Activated CD4-positive, CD25-positive, alpha-beta regulatory T cell (primary cell): Measurements from ENCODE around the gene FBXO21.
A peak's percentile ranks its signal among the peaks of the same experiment; 100 is the strongest.
"Not testable (repeated sequence)": the region's sequence is repeated elsewhere in the genome, so short reads cannot be mapped to it uniquely, and the experiment has no call there.

ENCODE experiments used
- DNase-seq, 4 experiments: peaks; one replicate each; lab custom pipeline; 2025; lab: John Stamatoyannopoulos, UW

The FBXO21 gene, protein sequence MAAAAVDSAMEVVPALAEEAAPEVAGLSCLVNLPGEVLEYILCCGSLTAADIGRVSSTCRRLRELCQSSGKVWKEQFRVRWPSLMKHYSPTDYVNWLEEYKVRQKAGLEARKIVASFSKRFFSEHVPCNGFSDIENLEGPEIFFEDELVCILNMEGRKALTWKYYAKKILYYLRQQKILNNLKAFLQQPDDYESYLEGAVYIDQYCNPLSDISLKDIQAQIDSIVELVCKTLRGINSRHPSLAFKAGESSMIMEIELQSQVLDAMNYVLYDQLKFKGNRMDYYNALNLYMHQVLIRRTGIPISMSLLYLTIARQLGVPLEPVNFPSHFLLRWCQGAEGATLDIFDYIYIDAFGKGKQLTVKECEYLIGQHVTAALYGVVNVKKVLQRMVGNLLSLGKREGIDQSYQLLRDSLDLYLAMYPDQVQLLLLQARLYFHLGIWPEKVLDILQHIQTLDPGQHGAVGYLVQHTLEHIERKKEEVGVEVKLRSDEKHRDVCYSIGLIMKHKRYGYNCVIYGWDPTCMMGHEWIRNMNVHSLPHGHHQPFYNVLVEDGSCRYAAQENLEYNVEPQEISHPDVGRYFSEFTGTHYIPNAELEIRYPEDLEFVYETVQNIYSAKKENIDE

DNA sequence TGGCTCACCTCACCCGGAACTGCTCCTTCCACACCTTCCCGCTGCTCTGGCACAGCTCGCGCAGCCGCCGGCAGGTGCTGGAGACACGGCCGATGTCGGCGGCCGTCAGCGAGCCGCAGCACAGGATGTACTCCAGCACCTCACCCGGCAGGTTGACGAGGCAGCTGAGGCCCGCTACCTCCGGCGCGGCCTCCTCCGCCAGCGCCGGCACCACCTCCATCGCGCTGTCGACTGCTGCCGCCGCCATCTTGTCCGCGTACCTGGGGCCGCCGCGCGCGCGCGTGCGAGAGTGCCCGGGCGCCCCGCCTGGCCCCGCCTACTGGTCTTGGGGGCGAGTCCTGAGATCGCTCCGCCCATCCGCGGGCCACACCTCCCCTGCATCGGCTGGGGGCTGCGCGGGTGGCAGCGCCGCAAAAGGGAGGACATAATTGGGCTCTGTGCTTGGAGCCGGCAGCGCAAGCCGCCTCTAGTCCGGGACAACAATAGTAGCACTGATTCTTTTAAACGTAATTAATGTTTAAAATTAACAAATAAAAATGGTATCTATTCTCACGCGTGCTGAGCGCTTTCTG lies at the start of gene FBXO21:
Gene FBXO21 (minus strand): TSS at position 261 of the 572 bp plus-strand sequence. CDS start 14 bp downstream, at position 247.
- peak; percentile 86 to 91 (median 90) for DNase-seq

- peak; percentile 28 to 61 (median 43) for DNase-seq
Measured at GRCh38 chr12:117236456-117237001, 46.3 kb upstream of the FBXO21 start.

GRCh38 chr12:117235261-117235660 lies 45.0 kb upstream of the FBXO21 start:
- DNase-seq = no peak

GRCh38 chr12:117234441-117234840 lies 44.2 kb upstream of the FBXO21 start:
- no peak for DNase-seq

GRCh38 chr12:117231750-117232149 lies 41.5 kb upstream of the FBXO21 start:
- no peak for DNase-seq

- DNase-seq = no peak
Measured at GRCh38 chr12:117228239-117228638, 38.0 kb upstream of the FBXO21 start.

GRCh38 chr12:117227000-117227653 lies 36.9 kb upstream of the FBXO21 start:
- DNase-seq = no peak

DNA sequence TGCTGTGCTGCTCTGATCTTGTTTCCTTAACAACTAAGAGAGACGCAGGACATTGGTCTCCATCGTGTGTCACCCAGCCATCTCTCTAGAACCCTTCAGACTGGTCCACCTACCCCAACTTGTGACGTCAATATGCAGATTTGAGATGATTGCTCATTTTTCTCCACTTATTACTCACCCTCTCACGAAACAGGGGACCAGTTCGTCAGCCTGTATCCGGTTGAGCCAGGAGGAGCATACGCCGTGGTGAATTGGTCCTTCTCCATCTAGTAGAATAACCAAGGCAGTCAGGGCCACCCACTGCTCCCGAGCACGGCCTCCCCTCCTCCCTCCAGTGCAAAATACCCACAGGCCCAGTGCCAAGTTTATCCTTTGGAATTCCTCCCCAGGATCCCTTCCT lies 36.2 kb upstream of the FBXO21 start:
- DNase-seq = no peak

DNA sequence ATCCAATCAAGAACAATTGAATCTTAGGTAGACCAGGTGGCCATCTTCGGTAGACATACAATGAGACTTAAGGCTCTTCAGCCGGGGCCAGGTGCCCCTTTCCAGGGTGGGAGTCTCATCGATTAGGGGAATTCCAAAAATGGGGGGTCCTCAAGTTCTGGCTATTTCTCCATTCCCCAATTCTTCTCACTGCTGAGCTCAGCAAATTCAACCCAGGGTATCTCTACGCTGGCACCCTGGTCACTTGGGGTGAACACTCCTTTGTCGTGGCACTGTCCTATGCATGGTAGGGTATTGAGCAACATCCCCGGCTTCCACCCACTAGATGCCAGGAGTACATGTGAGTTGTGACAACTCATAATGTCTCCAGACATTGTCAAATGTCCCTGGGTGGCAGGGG lies 34.9 kb upstream of the FBXO21 start:
- DNase-seq = no peak

DNA sequence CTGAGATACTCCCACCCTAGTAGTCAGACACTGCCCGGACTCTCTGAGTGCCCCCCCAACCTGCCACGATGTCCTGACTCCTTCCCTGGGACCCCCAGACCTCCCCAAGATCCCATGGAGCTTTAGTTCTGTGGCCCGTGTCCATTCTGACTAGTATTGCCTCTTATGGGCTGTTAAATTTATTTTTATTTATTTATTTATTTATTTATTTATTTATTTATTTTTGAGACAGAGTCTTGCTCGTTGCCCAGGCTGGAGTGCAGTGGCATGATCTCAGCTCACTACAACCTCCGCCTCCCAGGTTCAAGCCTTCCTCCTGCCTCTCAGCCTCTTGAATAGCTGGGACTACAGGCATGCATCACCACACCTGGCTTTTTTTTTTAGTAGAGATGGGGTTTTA lies 30.7 kb upstream of the FBXO21 start:
- not testable (repeated sequence) for DNase-seq

DNA sequence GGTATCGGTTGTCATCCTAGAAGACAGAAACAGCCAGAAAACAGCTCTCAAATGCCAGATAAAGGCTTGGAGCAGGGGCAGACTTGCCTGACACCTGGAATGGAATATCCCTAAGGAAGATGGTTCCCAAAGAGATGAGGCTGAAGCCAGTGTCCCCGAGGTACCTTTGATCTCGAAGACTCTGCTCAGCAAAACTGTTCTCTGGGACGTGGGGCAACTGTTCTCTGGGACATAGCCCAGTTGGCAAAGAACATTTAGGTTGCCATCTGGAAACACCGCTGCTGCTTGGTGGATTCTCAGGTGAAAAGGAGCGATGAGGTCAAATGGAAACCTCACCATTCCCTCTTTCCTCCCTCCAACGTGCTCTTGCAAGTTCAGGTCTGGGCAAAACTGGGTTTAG lies 27.9 kb upstream of the FBXO21 start:
- no peak for DNase-seq

DNA sequence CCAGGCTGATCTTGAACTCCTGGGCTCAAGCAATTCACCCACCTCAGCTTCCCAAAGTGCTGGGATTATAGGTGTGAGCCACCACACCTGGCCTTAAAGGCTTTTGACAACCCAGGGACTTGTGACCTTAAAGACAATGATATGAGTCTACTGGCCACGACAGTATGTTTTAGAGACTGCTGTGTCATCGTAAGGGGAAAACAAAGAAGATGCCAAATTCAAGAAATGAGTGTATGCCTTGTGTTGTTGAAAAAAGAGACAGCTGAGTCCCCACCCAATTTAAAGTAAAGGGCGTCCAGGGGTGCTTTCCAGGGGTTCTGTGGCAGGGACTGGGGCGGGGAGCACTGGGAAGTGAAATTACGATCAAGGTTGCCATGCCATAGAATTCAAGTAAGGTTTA lies 26.4 kb upstream of the FBXO21 start:
- DNase-seq = no peak

GRCh38 chr12:117214797-117215196 lies 24.5 kb upstream of the FBXO21 start:
- DNase-seq = no peak

- DNase-seq = no peak
Measured at GRCh38 chr12:117213295-117213808, 23.1 kb upstream of the FBXO21 start.

DNA sequence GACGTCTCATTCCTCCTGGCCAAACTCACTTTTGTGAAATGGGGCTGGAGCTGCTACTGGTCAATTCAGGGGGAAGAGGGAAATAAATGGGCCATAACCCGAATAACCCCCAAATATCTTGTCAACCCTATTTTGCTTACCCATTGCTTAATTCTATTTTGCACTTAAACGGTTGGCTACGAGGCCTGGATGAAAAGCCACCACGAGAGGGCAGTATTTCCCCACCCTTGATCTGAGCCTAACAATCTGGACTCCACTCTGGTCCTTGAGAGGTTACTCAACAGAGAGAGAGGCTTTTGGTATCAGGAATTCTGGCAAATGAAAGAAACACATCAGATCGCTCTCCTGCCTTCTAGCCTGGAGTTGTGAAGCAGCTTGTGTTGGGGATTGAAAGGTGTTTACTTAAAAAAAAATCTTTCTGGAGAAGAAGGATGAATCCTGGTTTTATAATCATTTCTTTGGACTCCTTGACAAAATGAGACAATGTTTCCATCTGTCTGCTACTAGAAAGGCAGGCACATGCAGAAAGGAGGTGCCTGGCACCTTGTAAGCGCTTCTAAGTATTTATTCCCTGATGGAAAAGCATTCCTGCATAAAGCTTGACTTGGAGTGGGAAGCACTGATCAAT lies 22.4 kb upstream of the FBXO21 start:
- peak; percentile 13 to 47 (median 30) for DNase-seq

DNA sequence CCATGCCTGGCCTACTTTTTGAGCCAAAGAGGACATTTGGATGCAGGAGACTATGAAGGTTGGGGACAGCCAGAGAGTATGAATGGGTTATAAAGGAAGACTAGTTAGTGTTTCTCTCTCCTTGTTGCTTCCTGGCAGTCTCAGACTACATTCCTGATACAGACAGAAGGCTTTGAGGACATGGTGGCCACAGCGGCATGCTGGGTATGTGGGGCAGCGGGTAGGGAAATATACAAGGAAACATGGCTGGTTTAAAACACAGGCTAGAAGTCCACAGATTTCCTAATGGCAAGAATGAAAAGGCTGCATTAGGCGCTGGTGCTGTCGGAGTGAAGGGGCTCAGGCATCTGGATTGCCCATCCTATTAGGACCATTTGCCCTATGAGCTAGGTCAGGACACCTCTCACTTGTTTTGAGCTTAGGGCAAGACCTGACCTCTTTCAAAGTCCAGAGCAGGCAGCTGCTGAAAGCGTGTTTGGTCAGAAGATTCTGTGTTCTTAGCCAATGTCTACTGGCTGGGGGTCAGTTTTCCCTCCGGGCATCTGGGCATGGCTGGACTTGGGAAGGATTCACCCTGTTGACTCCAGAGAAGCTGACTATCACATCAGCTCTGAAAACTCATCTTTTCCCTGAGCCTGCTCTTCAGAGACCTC lies 20.1 kb upstream of the FBXO21 start:
- no peak for DNase-seq

DNA sequence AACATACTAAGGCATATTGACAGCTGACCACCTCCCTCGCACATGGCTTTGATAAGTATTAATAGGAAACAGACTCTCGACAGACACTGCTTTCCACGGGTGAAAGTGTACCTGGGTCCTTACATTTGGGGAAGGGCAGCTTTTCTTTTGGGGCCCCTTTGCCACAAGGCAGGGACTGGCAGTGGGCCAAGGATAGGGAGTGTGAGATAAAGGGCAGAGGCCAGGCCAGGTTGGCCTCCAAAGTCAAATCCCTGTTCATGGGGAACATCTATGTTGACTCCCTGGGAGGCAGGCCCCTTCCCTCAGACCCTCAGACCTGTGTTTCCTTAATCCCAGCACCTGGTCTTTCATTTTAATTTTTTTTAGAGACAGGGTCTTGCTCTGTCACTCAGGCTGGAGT lies 19.4 kb upstream of the FBXO21 start:
- DNase-seq = no peak

- DNase-seq = no peak
Measured at GRCh38 chr12:117208811-117209455, 18.7 kb upstream of the FBXO21 start.

GRCh38 chr12:117208206-117208605 lies 17.9 kb upstream of the FBXO21 start:
- no peak for DNase-seq

- no peak for DNase-seq
Measured at GRCh38 chr12:117207675-117208074, 17.4 kb upstream of the FBXO21 start.

GRCh38 chr12:117202556-117202955 lies 12.3 kb upstream of the FBXO21 start:
- DNase-seq = no peak
